Mucosa of stomach (tissue), 1 donor: ENCODE measurements around the gene SMPX.
"Not testable (repeated sequence)": the region's sequence is repeated elsewhere in the genome, so short reads cannot be mapped to it uniquely, and the experiment has no call there.

ENCODE experiments used
- H3K27me3 ChIP-seq: one replicate; pipeline ENCODE4 v1.7.0; 2013; ENCODE audit warnings: mild to moderate bottlenecking, low read length; ENCODE audit not compliant: control insufficient read depth, insufficient read depth
- H3K36me3 ChIP-seq: one replicate; pipeline ENCODE4 v1.7.0; 2013; ENCODE audit warnings: low read length; ENCODE audit not compliant: control insufficient read depth, insufficient read depth
- H3K4me1 ChIP-seq: one replicate; pipeline ENCODE4 v1.7.0; 2013; ENCODE audit warnings: mild to moderate bottlenecking, low read length; ENCODE audit not compliant: control insufficient read depth, insufficient read depth
- H3K4me3 ChIP-seq: one replicate; pipeline ENCODE4 v1.7.0; 2013; ENCODE audit warnings: low read length
- H3K9ac ChIP-seq: one replicate; pipeline ENCODE4 v1.7.0; 2013; ENCODE audit warnings: mild to moderate bottlenecking, low read length, moderate library complexity
- H3K9me3 ChIP-seq: one replicate; pipeline ENCODE4 v1.7.0; 2013; ENCODE audit warnings: mild to moderate bottlenecking, low read length, moderate library complexity; ENCODE audit not compliant: control insufficient read depth
- donor health status: Pancreatic carcinoma.

Gene SMPX

DNA sequence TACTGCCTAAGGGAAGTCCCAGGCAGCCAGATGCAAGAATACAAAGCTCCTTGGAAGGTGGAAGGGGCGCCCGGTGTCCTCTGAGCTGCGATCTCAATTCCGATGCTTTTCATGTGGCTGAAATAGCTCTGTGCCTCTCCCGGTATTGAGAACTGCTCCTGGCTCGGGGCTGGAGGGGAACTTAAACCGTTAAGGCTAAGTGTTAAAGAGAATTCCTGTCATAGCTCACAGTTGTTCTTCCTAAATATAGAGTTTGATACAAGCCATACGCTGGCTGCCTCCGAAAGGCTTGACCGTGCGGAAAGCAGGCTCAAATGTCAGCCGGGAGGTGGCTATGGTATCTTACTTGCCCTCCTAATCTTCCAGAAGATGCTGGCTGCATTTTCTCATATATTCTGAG, at the start of gene SMPX:
SMPX (minus strand) TSS at position 157 of the 400 bp plus-strand sequence. CDS start 3,826 bp downstream, outside the sequence.
- Histone ChIP-seq H3K36me3 (no peaks in the 10 kb centered on the region), H3K9ac (no peak within 1 kb of the TSS), H3K27me3 (no peaks in the 10 kb centered on the region), H3K9me3 (no peaks in the 10 kb centered on the region), H3K4me1 (peaks cover 5% of the 10 kb centered on the region), H3K4me3 (no peak within 1 kb of the TSS)

DNA sequence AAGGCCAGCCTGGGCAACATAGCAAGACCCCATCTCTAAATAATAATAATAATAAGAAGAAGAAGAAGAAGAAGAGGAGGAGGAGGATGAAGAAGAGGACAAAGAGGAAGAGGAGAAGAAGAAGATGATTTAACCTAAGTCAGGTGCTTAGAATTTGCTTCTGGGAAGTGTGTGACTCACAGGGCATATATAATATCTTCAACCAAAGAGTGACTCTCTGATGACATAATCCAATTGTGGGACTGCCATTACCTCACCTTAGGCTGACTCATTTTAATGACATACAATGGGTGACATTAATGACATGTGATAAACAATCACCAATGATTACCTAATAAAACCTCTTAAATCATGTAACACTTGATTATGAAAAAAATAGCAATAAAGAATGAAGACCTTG, 48.8 kb upstream of the SMPX start:
- Histone ChIP-seq H3K4me1 (no peaks in the 10 kb centered on the region), H3K9me3 (no peaks in the 10 kb centered on the region), H3K27me3 (no peaks in the 10 kb centered on the region), H3K9ac (no peak overlapping the region), H3K36me3 (no peaks in the 10 kb centered on the region), H3K4me3 (no peak overlapping the region)

- Histone ChIP-seq H3K36me3 (no peaks in the 10 kb centered on the region), H3K9me3 (no peaks in the 10 kb centered on the region), H3K4me1 (peaks cover 9% of the 10 kb centered on the region), H3K4me3 (no peak overlapping the region), H3K9ac (no peak overlapping the region), H3K27me3 (no peaks in the 10 kb centered on the region)
Measured at GRCh38 chrX:21802839-21803238, 44.9 kb upstream of the SMPX start.

- Histone ChIP-seq H3K9me3 (no peaks in the 10 kb centered on the region), H3K4me1 (peaks cover 9% of the 10 kb centered on the region), H3K9ac (no peak overlapping the region), H3K27me3 (no peaks in the 10 kb centered on the region), H3K36me3 (no peaks in the 10 kb centered on the region), H3K4me3 (no peak overlapping the region)
Measured at GRCh38 chrX:21802054-21802670, 44.2 kb upstream of the SMPX start.

DNA sequence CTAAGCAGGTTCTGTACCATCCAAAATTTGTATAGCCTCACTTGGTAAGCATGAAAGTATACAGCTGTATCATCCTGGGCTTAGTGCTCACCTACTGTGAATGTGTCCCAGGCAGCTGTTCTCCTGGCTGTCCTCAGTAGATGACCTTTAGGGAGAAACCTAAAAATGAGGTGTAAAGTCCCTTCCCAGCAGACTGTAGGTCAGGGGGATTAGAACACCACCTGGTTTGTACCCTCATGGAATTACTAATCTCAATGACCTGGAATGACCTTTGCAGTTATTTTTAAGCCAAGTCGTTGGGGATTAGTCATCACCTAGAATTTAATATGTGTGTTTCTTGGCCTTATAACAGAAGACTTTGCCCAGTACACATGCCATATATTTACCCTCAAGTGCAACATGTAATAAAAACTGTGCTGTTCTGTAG, 42.4 kb upstream of the SMPX start:
- H3K27me3 ChIP-seq, result no peaks in the 10 kb centered on the region
- no peaks in the 10 kb centered on the region for H3K36me3 ChIP-seq
- H3K4me3 ChIP-seq, result no peak overlapping the region
- H3K4me1 ChIP-seq, result peaks cover 9% of the 10 kb centered on the region
- H3K9me3 ChIP-seq, result no peaks in the 10 kb centered on the region
- H3K9ac ChIP-seq, result no peak overlapping the region

GRCh38 chrX:21799767-21800166, 41.9 kb upstream of the SMPX start:
- Histone ChIP-seq H3K9me3 (no peaks in the 10 kb centered on the region), H3K9ac (no peak overlapping the region), H3K36me3 (no peaks in the 10 kb centered on the region), H3K4me3 (no peak overlapping the region), H3K4me1 (peaks cover 9% of the 10 kb centered on the region), H3K27me3 (no peaks in the 10 kb centered on the region)

- H3K4me1 ChIP-seq, result peaks cover 9% of the 10 kb centered on the region
- H3K4me3 ChIP-seq, result no peak overlapping the region
- H3K9ac ChIP-seq, result no peak overlapping the region
Measured at GRCh38 chrX:21798677-21799219, 40.8 kb upstream of the SMPX start.

GRCh38 chrX:21781976-21782375, 24.1 kb upstream of the SMPX start:
- H3K4me3 ChIP-seq, result no peak overlapping the region

More at GRCh38 chrX:21798677-21799219, 40.8 kb upstream of the SMPX start:
- Histone ChIP-seq H3K9me3 (no peaks in the 10 kb centered on the region), H3K36me3 (no peaks in the 10 kb centered on the region), H3K27me3 (no peaks in the 10 kb centered on the region)

GRCh38 chrX:21781525-21781924, 23.6 kb upstream of the SMPX start:
- Histone ChIP-seq H3K4me1 (no peaks in the 10 kb centered on the region), H3K27me3 (no peaks in the 10 kb centered on the region), H3K9ac (no peak overlapping the region), H3K36me3 (no peaks in the 10 kb centered on the region), H3K4me3 (no peak overlapping the region), H3K9me3 (no peaks in the 10 kb centered on the region)

More at GRCh38 chrX:21781976-21782375, 24.1 kb upstream of the SMPX start:
- no peaks in the 10 kb centered on the region for H3K27me3 ChIP-seq
- H3K36me3 ChIP-seq, result no peaks in the 10 kb centered on the region
- no peaks in the 10 kb centered on the region for H3K4me1 ChIP-seq
- no peaks in the 10 kb centered on the region for H3K9me3 ChIP-seq
- no peak overlapping the region for H3K9ac ChIP-seq

- Histone ChIP-seq H3K4me1 (no peaks in the 10 kb centered on the region), H3K27me3 (no peaks in the 10 kb centered on the region), H3K9me3 (no peaks in the 10 kb centered on the region), H3K4me3 (no peak overlapping the region), H3K9ac (no peak overlapping the region), H3K36me3 (no peaks in the 10 kb centered on the region)
Measured at GRCh38 chrX:21779095-21779494, 21.2 kb upstream of the SMPX start.

GRCh38 chrX:21778236-21778635, 20.3 kb upstream of the SMPX start:
- no peak overlapping the region for H3K9ac ChIP-seq
- no peaks in the 10 kb centered on the region for H3K4me1 ChIP-seq
- H3K4me3 ChIP-seq, result no peak overlapping the region

DNA sequence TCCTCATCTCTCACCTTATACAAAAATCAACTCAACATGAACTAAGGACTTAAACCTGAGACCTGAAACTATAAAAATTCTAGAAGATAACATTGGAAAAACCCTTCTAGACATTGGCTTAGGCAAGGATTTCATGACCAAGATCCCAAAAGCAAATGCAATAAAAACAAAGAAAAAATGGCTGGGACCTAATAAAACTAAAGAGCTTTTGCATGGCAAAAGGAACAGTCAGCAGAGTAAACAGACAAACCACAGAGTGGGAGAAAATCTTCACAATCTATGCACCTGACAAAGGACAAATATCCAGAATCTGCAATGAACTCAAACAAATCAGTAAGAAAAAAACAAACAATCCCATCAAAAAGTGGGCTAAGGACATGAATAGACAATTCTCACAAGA, 17.2 kb upstream of the SMPX start:
- not testable (repeated sequence) for H3K9ac ChIP-seq, H3K27me3 ChIP-seq, H3K9me3 ChIP-seq, H3K4me3 ChIP-seq, H3K4me1 ChIP-seq, H3K36me3 ChIP-seq

More at GRCh38 chrX:21778236-21778635, 20.3 kb upstream of the SMPX start:
- Histone ChIP-seq H3K9me3 (no peaks in the 10 kb centered on the region), H3K27me3 (no peaks in the 10 kb centered on the region), H3K36me3 (no peaks in the 10 kb centered on the region)
